Spleen (tissue), 11 donors: Measurements from ENCODE around the gene LIF. TPM values are rescaled to one million over a fixed set of nuclear protein-coding genes. Genes with fewer than 3 reads are reported as not detected.

Experiments used
- DNase-seq: peaks from one replicate; pipeline ENCODE4 v3.0.0-alpha.2; 2020
- H3K27ac ChIP-seq, 8 donors: fragments of 200-600 bp; sonication (generic) in 7 of 8; 1 replicate in 4 of 8; 2 replicates in 4 of 8; pipeline versions ENCODE4 v1.5.0 to v1.8.0; 2016 to 2021; ENCODE audit warnings: inconsistent platforms in 4 of 8, mild to moderate bottlenecking in 4 of 8, moderate library complexity in 1 of 8
- H3K27me3 ChIP-seq, 7 donors: fragments of 200-600 bp; sonication (generic) in 6 of 7; replicated peaks in 1 of 7; 1 replicate in 4 of 7; 2 replicates in 3 of 7; pipeline versions ENCODE4 v1.5.0 to v1.8.0; 2016 to 2021; ENCODE audit warnings: inconsistent platforms in 3 of 7, mild to moderate bottlenecking in 1 of 7
- H3K36me3 ChIP-seq, 6 donors: fragments of 200-600 bp; sonication (generic) in 5 of 6; 1 replicate in 4 of 6; 2 replicates in 2 of 6; pipeline versions ENCODE4 v1.5.0 to v1.8.0; 2016 to 2021; ENCODE audit warnings: inconsistent platforms in 2 of 6
- H3K4me1 ChIP-seq, 6 donors: fragments of 200-600 bp; sonication (generic) in 5 of 6; 1 replicate in 3 of 6; 2 replicates in 3 of 6; pipeline versions ENCODE4 v1.5.0 to v1.8.0; 2016 to 2021; ENCODE audit warnings: inconsistent platforms in 3 of 6
- H3K4me3 ChIP-seq, 8 donors: fragments of 200-600 bp; sonication (generic) in 7 of 8; 1 replicate in 4 of 8; 2 replicates in 4 of 8; pipeline versions ENCODE4 v1.5.0 to v1.8.0; 2016 to 2021; ENCODE audit warnings: inconsistent platforms in 4 of 8, mild to moderate bottlenecking in 4 of 8, moderate library complexity in 2 of 8
- H3K9me3 ChIP-seq, 8 donors: fragments of 200-600 bp; sonication (generic) in 7 of 8; 1 replicate in 4 of 8; 2 replicates in 4 of 8; pipeline versions ENCODE4 v1.5.0 to v1.8.0; 2016 to 2021; ENCODE audit warnings: inconsistent platforms in 4 of 8
- POLR2A ChIP-seq, 3 donors: fragments of 450-650 bp; IDR thresholded peaks; one replicate each; pipeline ENCODE4 v1.5.1; 2017; ENCODE audit warnings: antibody characterized with exemption in 3 of 3, mild to moderate bottlenecking in 1 of 3
- POLR2AphosphoS5 ChIP-seq, 3 donors: sonication (generic); formaldehyde crosslinking; IDR thresholded peaks; one replicate each; pipeline ENCODE4 v1.5.1; 2017; ENCODE audit warnings: antibody characterized with exemption in 3 of 3
- WGBS, 5 donors: extraction: QIAGEN DNeasy Blood & Tissue Kit in 3 of 5; methylation state at CpG; one replicate each; pipeline versions ENCODE4 v1.1.5 to v1.1.7; 2013 to 2018; 5-methylcytosine and 5-hydroxymethylcytosine counted together
- intact Hi-C: fragments of 100-400 bp; cut with DNase I; formaldehyde crosslinking; loops from one replicate; pipeline ENCODE4 v1.15.0; 2023; ENCODE audit warnings: low total_unique reads
- polyA plus RNA-seq, 3 donors: library from polyadenylated mRNA; stranded (reverse); fragments of 200-250 nt; gene quantifications; one replicate each; pipeline ENCODE4 v1.2.1, GENCODE V29; 2013
- total RNA-seq, 7 donors: library from RNA; depleted of rRNA in 3 of 7; stranded (reverse); fragments of >200 nt in 3 of 7; fragmentation: NEBNext Ultra II Directional in 4 of 7; extraction: Animal tissue kit (Norgen Biotek cat#: 25700) in 4 of 7; gene quantifications; one replicate each; pipeline versions ENCODE4 v1.1.0 to v1.2.1, GENCODE V29; 2016 to 2021
- TF ChIP-seq, protein P1 (sequence below), 11 experiments: fragments of 200-600 bp in 7 of 11; fragments of 450-650 bp in 4 of 11; sonication (generic) in 4 of 11; IDR thresholded peaks in 8 of 11; conservative IDR thresholded peaks in 3 of 11; 1 replicate in 7 of 11; 2 replicates in 4 of 11; pipeline versions ENCODE4 v1.4.0 to v1.8.0; 2016 to 2021; ENCODE audit warnings: antibody characterized with exemption in 11 of 11, inconsistent platforms in 4 of 11, mild to moderate bottlenecking in 1 of 11
- donor health status: healthy with polysubstance abuse.
- donor health status: DM: no; HTN: no; CAD: no; lungs with moderate emphysema.
- donor health status: DM: no; HTN: no; CAD: no.
- donor health status: Bipolar disorder and iron deficiency.
- donor health status: healthy.
- donor health status: DM: no; HTN: no; CAD: no.
- donor health status: DM: yes; HTN: yes; CAD: no.

Gene LIF
- total and polyA plus RNA-seq, 10 donors = 0.21 to 3.2 (median 0.85) TPM; not detected in 2

DNA sequence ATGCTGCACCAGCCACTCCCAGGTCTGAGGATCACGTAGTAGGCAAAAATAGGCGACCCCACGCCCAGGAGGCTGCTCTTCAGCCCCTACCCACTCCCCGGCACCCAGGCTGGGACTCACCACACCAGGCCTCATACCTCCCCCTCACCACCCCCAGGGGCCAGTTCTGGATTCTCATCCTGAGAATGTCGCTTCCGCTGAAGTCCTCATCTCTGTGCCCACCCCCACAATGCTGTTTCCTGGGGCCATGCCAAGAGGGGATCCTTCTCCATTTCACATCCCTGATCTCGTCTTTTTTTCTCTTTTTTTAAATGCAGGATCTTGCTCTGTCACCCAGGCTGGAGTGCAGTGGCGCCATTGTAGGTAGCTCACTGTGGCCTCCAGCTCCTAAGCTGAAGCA, 21.8 kb upstream of the LIF start:
- Histone ChIP-seq H3K36me3 (peaks cover 0 to 35% (median 0%) of the 10 kb centered on the region in 6 donors), H3K27ac (peak overlapping the region in 7 of 8 donors; percentile 88 to 98 (median 97)), H3K4me3 (no peak overlapping the region), H3K27me3 (no peaks in the 10 kb centered on the region), H3K4me1 (peaks cover 8 to 100% (median 49%) of the 10 kb centered on the region in 6 donors), H3K9me3 (no peaks in the 10 kb centered on the region)
- WGBS, 5 donors = 71 to 86% (median 81%) methylated on average over 8 of the region's 8 CpGs
- no peak for DNase-seq
- intact Hi-C loops = loop anchor here (10.0 kb wide), 1 partner anchor 216 kb away; no protein-coding TSS in a partner anchor
- TF ChIP-seq, protein P1, sequence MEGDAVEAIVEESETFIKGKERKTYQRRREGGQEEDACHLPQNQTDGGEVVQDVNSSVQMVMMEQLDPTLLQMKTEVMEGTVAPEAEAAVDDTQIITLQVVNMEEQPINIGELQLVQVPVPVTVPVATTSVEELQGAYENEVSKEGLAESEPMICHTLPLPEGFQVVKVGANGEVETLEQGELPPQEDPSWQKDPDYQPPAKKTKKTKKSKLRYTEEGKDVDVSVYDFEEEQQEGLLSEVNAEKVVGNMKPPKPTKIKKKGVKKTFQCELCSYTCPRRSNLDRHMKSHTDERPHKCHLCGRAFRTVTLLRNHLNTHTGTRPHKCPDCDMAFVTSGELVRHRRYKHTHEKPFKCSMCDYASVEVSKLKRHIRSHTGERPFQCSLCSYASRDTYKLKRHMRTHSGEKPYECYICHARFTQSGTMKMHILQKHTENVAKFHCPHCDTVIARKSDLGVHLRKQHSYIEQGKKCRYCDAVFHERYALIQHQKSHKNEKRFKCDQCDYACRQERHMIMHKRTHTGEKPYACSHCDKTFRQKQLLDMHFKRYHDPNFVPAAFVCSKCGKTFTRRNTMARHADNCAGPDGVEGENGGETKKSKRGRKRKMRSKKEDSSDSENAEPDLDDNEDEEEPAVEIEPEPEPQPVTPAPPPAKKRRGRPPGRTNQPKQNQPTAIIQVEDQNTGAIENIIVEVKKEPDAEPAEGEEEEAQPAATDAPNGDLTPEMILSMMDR (IDR thresholded peaks at IDR 0.05 in 8 of 11, conservative IDR thresholded peaks at IDR 0.05 in 3 of 11) = no peak
- no peak for TF ChIP-seq POLR2A (IDR thresholded peaks at IDR 0.05)
- TF ChIP-seq POLR2AphosphoS5 (IDR thresholded peaks at IDR 0.05) = no peak

DNA sequence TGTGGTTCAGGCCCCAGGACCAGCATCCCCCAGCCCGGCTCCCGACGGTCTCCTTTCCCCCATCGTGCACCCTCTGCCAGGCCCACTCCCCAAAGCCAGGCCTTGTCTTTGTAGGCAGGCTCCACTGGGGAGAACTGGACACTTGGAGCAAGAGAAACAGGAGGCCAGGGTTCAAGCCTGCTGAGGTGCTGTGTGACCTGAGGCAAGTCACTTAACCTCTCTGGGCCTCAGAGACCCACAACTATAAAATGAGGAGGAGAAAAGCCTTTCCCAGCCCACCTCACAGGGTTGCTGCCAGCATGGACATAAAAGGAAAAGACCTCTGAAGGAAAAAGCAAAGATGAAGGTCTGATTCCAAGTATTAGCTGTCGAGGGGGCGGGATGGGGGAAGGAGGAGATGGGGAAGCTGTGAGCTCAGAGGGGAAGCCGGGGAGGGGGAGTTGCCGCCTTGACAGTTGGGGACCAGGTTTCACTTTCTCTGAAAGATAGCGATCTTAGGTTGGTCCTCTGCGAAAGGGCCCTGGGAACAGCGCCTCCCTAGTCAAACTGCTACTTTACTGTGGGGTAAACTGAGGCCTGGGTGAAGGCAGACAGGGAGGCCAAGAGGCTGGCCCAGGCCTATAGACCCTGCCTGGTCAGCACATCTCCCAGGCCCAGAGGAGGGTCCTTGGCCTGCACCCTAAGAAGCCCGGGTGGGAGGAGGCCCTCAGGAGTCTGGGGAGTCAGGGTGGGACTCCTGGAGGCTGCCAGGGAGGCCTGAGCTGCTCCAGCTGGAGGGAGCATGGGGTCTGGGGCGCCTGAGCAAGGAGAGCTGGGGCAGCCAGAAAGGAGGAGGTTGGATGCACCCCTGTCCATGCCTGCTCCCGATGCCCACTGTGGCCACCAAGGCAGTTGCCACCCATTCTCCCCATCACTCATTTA, 21.1 kb upstream of the LIF start:
- H3K4me3 ChIP-seq = peak overlapping the region in 7 of 8 donors; percentile 47 to 73 (median 53)
- no peaks in the 10 kb centered on the region for H3K9me3 ChIP-seq
- intact Hi-C loops = loop anchor here (10.0 kb wide), 1 partner anchor 217 kb away; no protein-coding TSS in a partner anchor
- H3K4me1 ChIP-seq = peaks cover 9 to 100% (median 54%) of the 10 kb centered on the region in 6 donors
- no peaks in the 10 kb centered on the region for H3K27me3 ChIP-seq
- peak overlapping the region; percentile 71 to 98 (median 96) for H3K27ac ChIP-seq
- TF ChIP-seq POLR2AphosphoS5 (IDR thresholded peaks at IDR 0.05) = no peak
- TF ChIP-seq, protein P1 (IDR thresholded peaks at IDR 0.05 in 8 of 11, conservative IDR thresholded peaks at IDR 0.05 in 3 of 11) = no peak
- H3K36me3 ChIP-seq = peaks cover 0 to 35% (median 0%) of the 10 kb centered on the region in 6 donors
- DNase-seq = peak; percentile 89
- 28 to 41% (median 32%) methylated on average over 13 to 14 of the region's 14 CpGs for WGBS, 5 donors

DNA sequence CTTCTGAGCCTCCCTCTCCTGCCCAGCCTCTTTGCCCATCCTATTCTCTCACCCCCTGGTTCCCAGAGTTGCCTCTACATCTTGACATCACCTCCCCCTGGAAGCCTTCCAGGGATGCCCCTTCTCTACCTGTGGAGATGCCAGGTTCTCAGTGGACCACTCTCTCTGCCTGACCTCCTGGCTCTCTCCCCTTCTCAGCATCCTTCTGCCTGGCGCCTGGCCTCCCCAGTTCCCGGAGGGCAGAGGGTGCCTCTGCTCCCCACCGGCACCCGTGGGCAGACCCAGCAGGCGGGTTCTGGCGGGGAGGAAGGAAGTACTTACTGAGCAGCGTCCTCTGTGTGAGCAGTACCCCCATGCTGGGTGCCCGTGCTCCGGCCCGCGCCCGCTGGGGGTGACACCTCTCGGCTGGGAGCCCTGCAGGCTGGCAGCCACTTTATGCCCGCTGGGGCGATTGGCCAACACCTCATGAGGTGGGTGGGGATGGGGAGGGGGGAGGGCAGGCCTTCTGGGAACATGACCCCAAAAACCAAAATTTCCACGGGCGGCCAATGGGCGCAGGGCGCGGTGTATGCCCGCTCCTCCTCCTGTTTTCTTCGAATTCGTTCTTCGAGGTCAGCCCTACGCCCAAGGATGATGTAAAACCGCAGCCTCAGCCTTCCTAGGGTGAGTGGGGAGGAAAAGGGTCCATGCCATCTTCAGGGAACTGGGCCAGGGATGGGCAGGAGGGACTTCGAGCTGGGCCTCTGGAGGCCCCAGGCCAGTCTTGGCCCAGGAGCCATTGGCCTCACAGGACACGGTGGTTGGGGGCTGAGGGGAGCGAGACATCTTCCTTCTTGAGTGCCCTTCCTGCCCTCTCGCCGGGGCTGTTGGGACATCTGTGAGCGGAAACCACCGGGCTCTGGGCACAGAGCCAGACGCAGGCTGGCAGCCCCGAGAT, 20.2 kb upstream of the LIF start, which contains the start of gene OSM:
OSM (minus strand) TSS at position 407 of the 937 bp plus-strand sequence; CDS start at position 355, 52 bp downstream.
- H3K4me1 ChIP-seq = peaks cover 9 to 100% (median 54%) of the 10 kb centered on the region in 6 donors
- 12 to 17% (median 14%) methylated on average over 22 to 35 of the region's 35 CpGs for WGBS, 5 donors

More for the DNA sequence above, 20.2 kb upstream of the LIF start, which contains the start of gene OSM:
- Histone ChIP-seq H3K36me3 (peaks cover 0 to 35% (median 0%) of the 10 kb centered on the region in 6 donors), H3K27me3 (no peaks in the 10 kb centered on the region), H3K27ac (peak within 1 kb of the TSS; percentile 71 to 98 (median 96)), H3K9me3 (no peaks in the 10 kb centered on the region), H3K4me3 (peak within 1 kb of the TSS; percentile 39 to 73 (median 53))
- DNase-seq = peak; percentile 97
- TF ChIP-seq POLR2A (IDR thresholded peaks at IDR 0.05) (peak in 1 of 3 donors; percentile 12), POLR2AphosphoS5 (IDR thresholded peaks at IDR 0.05) (peak; percentile 80 to 91 (median 86))
- TF ChIP-seq, protein P1 (IDR thresholded peaks at IDR 0.05 in 8 of 11, conservative IDR thresholded peaks at IDR 0.05 in 3 of 11) = peak in 2 of 11 experiments; percentile 11 to 12
- intact Hi-C loops = loop anchor here (10.0 kb wide), 1 partner anchor 218 kb away; no protein-coding TSS in a partner anchor
